ENCODE results near the gene TRIM24.
"Not testable (repeated sequence)": the region's sequence is repeated elsewhere in the genome, so short reads cannot be mapped to it uniquely, and the experiment has no call there.

The TRIM24 gene

GRCh38 chr7:138525757-138526156 lies 65.7 kb downstream of the TRIM24 start:
- in situ Hi-C loops (cut with HindIII; ENCODE audit: low sequenced_read_pairs) = no loop called here

- in situ Hi-C loops (cut with HindIII; ENCODE audit: low sequenced_read_pairs) = no loop called here
Measured at GRCh38 chr7:138527746-138528223, 67.7 kb downstream of the TRIM24 start.

GRCh38 chr7:138536833-138537232 lies 76.8 kb downstream of the TRIM24 start:
- in situ Hi-C loops (cut with HindIII; ENCODE audit: low sequenced_read_pairs) = not testable (repeated sequence)

- in situ Hi-C loops (cut with HindIII; ENCODE audit: low sequenced_read_pairs) = no loop called here
Measured at GRCh38 chr7:138538518-138538917, 78.5 kb downstream of the TRIM24 start.

GRCh38 chr7:138538997-138539644 lies 79.1 kb downstream of the TRIM24 start:
- in situ Hi-C loops (cut with HindIII; ENCODE audit: low sequenced_read_pairs) = no loop called here

- in situ Hi-C loops (cut with HindIII; ENCODE audit: low sequenced_read_pairs) = no loop called here
Measured at GRCh38 chr7:138542183-138542582, 82.1 kb downstream of the TRIM24 start.

GRCh38 chr7:138543739-138544138 lies 83.7 kb downstream of the TRIM24 start:
- in situ Hi-C loops (cut with HindIII; ENCODE audit: low sequenced_read_pairs) = no loop called here

GRCh38 chr7:138545123-138545522 lies 85.1 kb downstream of the TRIM24 start:
- in situ Hi-C loops (cut with HindIII; ENCODE audit: low sequenced_read_pairs) = no loop called here

GRCh38 chr7:138546064-138546619 lies 86.1 kb downstream of the TRIM24 start:
- in situ Hi-C loops (cut with HindIII; ENCODE audit: low sequenced_read_pairs) = no loop called here

GRCh38 chr7:138546829-138547228 lies 86.8 kb downstream of the TRIM24 start:
- in situ Hi-C loops (cut with HindIII; ENCODE audit: low sequenced_read_pairs) = no loop called here

GRCh38 chr7:138549082-138549481 lies 89.0 kb downstream of the TRIM24 start:
- in situ Hi-C loops (cut with HindIII; ENCODE audit: low sequenced_read_pairs) = no loop called here

- in situ Hi-C loops (cut with HindIII; ENCODE audit: low sequenced_read_pairs) = no loop called here
Measured at GRCh38 chr7:138550337-138550736, 90.3 kb downstream of the TRIM24 start.

GRCh38 chr7:138551102-138551501 lies 91.0 kb downstream of the TRIM24 start:
- in situ Hi-C loops (cut with HindIII; ENCODE audit: low sequenced_read_pairs) = no loop called here

- in situ Hi-C loops (cut with HindIII; ENCODE audit: low sequenced_read_pairs) = no loop called here
Measured at GRCh38 chr7:138553805-138554204, 93.7 kb downstream of the TRIM24 start.

- in situ Hi-C loops (cut with HindIII; ENCODE audit: low sequenced_read_pairs) = no loop called here
Measured at GRCh38 chr7:138554674-138555073, 94.6 kb downstream of the TRIM24 start.

GRCh38 chr7:138555684-138556083 lies 95.6 kb downstream of the TRIM24 start:
- in situ Hi-C loops (cut with HindIII; ENCODE audit: low sequenced_read_pairs) = no loop called here

- in situ Hi-C loops (cut with HindIII; ENCODE audit: low sequenced_read_pairs) = no loop called here
Measured at GRCh38 chr7:138556771-138557484, 96.9 kb downstream of the TRIM24 start.

- in situ Hi-C loops (cut with HindIII; ENCODE audit: low sequenced_read_pairs) = no loop called here
Measured at GRCh38 chr7:138559448-138559847, 99.4 kb downstream of the TRIM24 start.

GRCh38 chr7:138563808-138564207 lies 103.7 kb downstream of the TRIM24 start:
- in situ Hi-C loops (cut with HindIII; ENCODE audit: low sequenced_read_pairs) = no loop called here

GRCh38 chr7:138564365-138564764 lies 104.3 kb downstream of the TRIM24 start:
- in situ Hi-C loops (cut with HindIII; ENCODE audit: low sequenced_read_pairs) = no loop called here

- in situ Hi-C loops (cut with HindIII; ENCODE audit: low sequenced_read_pairs) = no loop called here
Measured at GRCh38 chr7:138565071-138565450, 105.0 kb downstream of the TRIM24 start.

- in situ Hi-C loops (cut with HindIII; ENCODE audit: low sequenced_read_pairs) = no loop called here
Measured at GRCh38 chr7:138565451-138566114, 105.5 kb downstream of the TRIM24 start.

All from endothelial cell of hepatic sinusoid (primary cell).